Heart left ventricle (tissue), 16 donors: ENCODE data around the gene VIPAS39. TPM values are rescaled to one million over a fixed set of nuclear protein-coding genes. Genes with fewer than 3 reads are reported as not detected.

Experiments
- ATAC-seq, 4 donors: fragments of 200-7000 bp; cut with Tn5 transposase; one replicate each; pipeline ENCODE4 v1.9.1; 2020 to 2022; ENCODE audit warnings: moderate library complexity in 4 of 4, mild to moderate bottlenecking in 3 of 4, moderate number of reproducible peaks in 1 of 4
- DNase-seq, 5 donors: peaks; one replicate each; pipeline ENCODE4 v3.0.0-alpha.2; 2020
- H3K27ac ChIP-seq, 12 donors: fragments of 200-600 bp; sonication (generic) in 4 of 12; one replicate each; pipeline versions ENCODE4 v1.5.0 to v1.8.0; 2016 to 2022; ENCODE audit warnings: mild to moderate bottlenecking in 2 of 12
- H3K27me3 ChIP-seq, 9 donors: fragments of 200-600 bp; sonication (generic) in 2 of 9; one replicate each; pipeline versions ENCODE4 v1.5.1 to v1.8.0; 2016 to 2022; ENCODE audit warnings: mild to moderate bottlenecking in 3 of 9
- H3K36me3 ChIP-seq, 9 donors: fragments of 200-600 bp; sonication (generic) in 2 of 9; one replicate each; pipeline versions ENCODE4 v1.5.0 to v1.8.0; 2018 to 2022; ENCODE audit warnings: mild to moderate bottlenecking in 2 of 9
- H3K4me1 ChIP-seq, 12 donors: fragments of 200-600 bp; sonication (generic) in 4 of 12; one replicate each; pipeline versions ENCODE4 v1.5.0 to v1.8.0; 2016 to 2022; ENCODE audit warnings: mild to moderate bottlenecking in 3 of 12
- H3K4me3 ChIP-seq, 12 donors: fragments of 200-600 bp; sonication (generic) in 4 of 12; one replicate each; pipeline versions ENCODE4 v1.5.0 to v1.8.0; 2017 to 2022; ENCODE audit warnings: mild to moderate bottlenecking in 9 of 12, moderate library complexity in 4 of 12
- H3K9me3 ChIP-seq, 12 donors: fragments of 200-600 bp; sonication (generic) in 4 of 12; one replicate each; pipeline versions ENCODE4 v1.5.0 to v1.8.0; 2016 to 2022; ENCODE audit warnings: mild to moderate bottlenecking in 1 of 12
- CTCF ChIP-seq, 12 donors: fragments of 200-600 bp; sonication (generic) in 4 of 12; IDR thresholded peaks; one replicate each; pipeline versions ENCODE4 v1.5.0 to v1.8.0; 2018 to 2022; ENCODE audit warnings: antibody characterized with exemption in 12 of 12, mild to moderate bottlenecking in 5 of 12
- POLR2A ChIP-seq, 2 donors: fragments of 450-650 bp; IDR thresholded peaks; one replicate each; pipeline ENCODE4 v1.6.1; 2017; ENCODE audit warnings: antibody characterized with exemption in 2 of 2, mild to moderate bottlenecking in 2 of 2, moderate library complexity in 2 of 2
- WGBS, 4 donors: extraction: QIAGEN DNeasy Blood & Tissue Kit in 2 of 4; methylation state at CpG; one replicate each; pipeline versions ENCODE4 v1.1.5 to v1.1.7; 2013 to 2018; 5-methylcytosine and 5-hydroxymethylcytosine counted together
- intact Hi-C, 10 donors: fragments of 100-400 bp; cut with DNase I; formaldehyde crosslinking; loops; one replicate each; pipeline versions ENCODE4 v1.11.1 to v1.14.2; 2022
- long read RNA-seq, 3 donors: library from polyadenylated mRNA; unstranded; transcript quantifications; one replicate each; pipeline ENCODE4 v2.0.0, GENCODE V29; 2020 to 2021
- polyA plus RNA-seq, 2 donors: library from polyadenylated mRNA; stranded (reverse); fragments of 200-250 nt; gene quantifications; one replicate each; pipeline ENCODE4 v1.2.3, GENCODE V29; 2013
- total RNA-seq, 9 donors: library from RNA; depleted of rRNA in 2 of 9; stranded (reverse); fragments of >200 nt in 2 of 9; fragmentation: NEBNext Ultra II Directional in 3 of 9; extraction: Animal tissue kit (Norgen Biotek cat#: 25700) in 3 of 9; gene quantifications; one replicate each; pipeline versions ENCODE4 v1.1.0 to v1.2.4, GENCODE V29; 2016 to 2023
- donor health status: ischemic (EF 13 %, LVEDD 7.1; RV severe dilation, severe dysfunction).
- donor health status: healthy with polysubstance abuse.
- donor health status: DM: no; HTN: yes; CAD: no.
- donor health status: DM: no; HTN: no; CAD: no.
- donor health status: ischemic (EF 25% LVEDD 6.9; RV normal size, moderate dysfunction).
- donor health status: ischemic (EF 25% LVEDD 5.7; RV mildly dilated, moderate dysfunction).
- donor health status: healthy.
- donor health status: DM: yes; HTN: yes; CAD: no.
- donor health status: ischemic (EF 35%, LVEDD 5.7; RV mildly dilated, moderate dysfunction).
- donor health status: nonischemic (EF 11% LVEDD 7.7; RV severe dilation, severe dysfunction).
- donor health status: DM: yes; HTN: yes; CAD: no.
- donor health status: PGD.
- donor health status: ischemic (EF 29% LVEDD 5.4; RV normal size, mild dysfunction).
- donor health status: nonischemic (EF 23%, LVEDD 6.1; RV moderate dilation, normal function).

VIPAS39 gene
- total RNA-seq: 10 to 100 TPM in 8 of 9 donors, 1 to 10 TPM in 1; 9.7 to 18.4 (median 14.4) TPM
- 10 to 100 TPM in 1 of 2 donors, 1 to 10 TPM in 1; 6.6 to 13.5 TPM for polyA plus RNA-seq
- long read RNA-seq, donor 1, partial matches to known transcripts: 3 of 6 reads
- long read RNA-seq, donor 1, other reads (novel, unspliced or antisense): 0 of 6 reads
- long read RNA-seq, donor 2, transcript VIPAS39-211 (20 exons, 2,562 nt): major isoform, 7 of 10 reads
- long read RNA-seq, donor 2, partial matches to known transcripts: 2 of 10 reads
- long read RNA-seq, donor 2, other reads (novel, unspliced or antisense): 1 of 10 reads
- long read RNA-seq, donor 3, partial matches to known transcripts: 2 of 6 reads
- long read RNA-seq, donor 3, other reads (novel, unspliced or antisense): 2 of 6 reads

- Histone ChIP-seq H3K4me3 (peak within 1 kb of the TSS; percentile 70 to 98 (median 92)), H3K27me3 (no peaks in the 10 kb centered on the region), H3K9me3 (no peaks in the 10 kb centered on the region), H3K36me3 (peaks cover 0 to 47% (median 40%) of the 10 kb centered on the region in 9 donors), H3K4me1 (peaks cover 2 to 30% (median 21%) of the 10 kb centered on the region in 12 donors), H3K27ac (peak within 1 kb of the TSS; percentile 87 to 97 (median 95))
- no peak for TF ChIP-seq CTCF (IDR thresholded peaks at IDR 0.05)
- TF ChIP-seq POLR2A (IDR thresholded peaks at IDR 0.05): peak in 1 of 2 donors; percentile 71
- WGBS, 4 donors: 0 to 1% (median 0%) methylated on average over 50 of the region's 50 CpGs
- intact Hi-C loops: loop anchor here in 9 of 10 donors (1.0 to 10.0 kb wide), 12 partner anchors 80 to 250 kb away; partner anchors contain the start of genes GSTZ1 (in 6 of the 9), POMT2 (in 5 of the 9), SAMD15 (in 5 of the 9) and TMED8 (in 5 of the 9)
- ATAC-seq: peak; percentile 98 to 99 (median 98)
- peak; percentile 93 to 97 (median 97) for DNase-seq
Observed at GRCh38 chr14:77457522-77458248, at the start of gene VIPAS39, which contains the start of gene AHSA1. Gene VIPAS39 (minus strand): TSS chr14:77457601. CDS start chr14:77454102, 3,499 bp downstream. Gene AHSA1 (plus strand): TSS chr14:77458093. CDS start chr14:77458190, 97 bp downstream.

GRCh38 chr14:77505031-77505430 is 47.6 kb upstream of the VIPAS39 start:
- ATAC-seq (no peak), DNase-seq (no peak)
- H3K4me3 ChIP-seq: no peak overlapping the region
- TF ChIP-seq CTCF (IDR thresholded peaks at IDR 0.05) (no peak), POLR2A (IDR thresholded peaks at IDR 0.05) (no peak)
- H3K36me3 ChIP-seq: peaks cover 0 to 35% (median 25%) of the 10 kb centered on the region in 9 donors
- 71 to 80% (median 72%) methylated on average over 4 of the region's 4 CpGs for WGBS, 4 donors
- peaks cover 0 to 13% (median 0%) of the 10 kb centered on the region in 12 donors for H3K9me3 ChIP-seq
- no peak overlapping the region for H3K27ac ChIP-seq
- no peaks in the 10 kb centered on the region for H3K4me1 ChIP-seq
- intact Hi-C loops: no loop called here
- H3K27me3 ChIP-seq: peaks cover 0 to 4% (median 0%) of the 10 kb centered on the region in 9 donors

GRCh38 chr14:77503138-77503537 is 45.7 kb upstream of the VIPAS39 start:
- H3K9me3 ChIP-seq: peaks cover 0 to 13% (median 0%) of the 10 kb centered on the region in 12 donors
- intact Hi-C loops: no loop called here
- H3K4me3 ChIP-seq: no peak overlapping the region
- 95 to 98% (median 97%) methylated on average over 5 of the region's 5 CpGs for WGBS, 4 donors
- DNase-seq (no peak), ATAC-seq (no peak)
- H3K27me3 ChIP-seq: peaks cover 3 to 22% (median 16%) of the 10 kb centered on the region in 9 donors
- no peak for TF ChIP-seq POLR2A (IDR thresholded peaks at IDR 0.05)
- no peak for TF ChIP-seq CTCF (IDR thresholded peaks at IDR 0.05)
- no peak overlapping the region for H3K27ac ChIP-seq
- H3K4me1 ChIP-seq: peaks cover 3 to 14% (median 5%) of the 10 kb centered on the region in 12 donors
- H3K36me3 ChIP-seq: peaks cover 0 to 16% (median 6%) of the 10 kb centered on the region in 9 donors
